NCI-H1417 treated with DMSO at 0.1 percent for 48 hours (cell line): ENCODE results near the gene ACSBG1.
"Not testable (repeated sequence)": the region's sequence is repeated elsewhere in the genome, so short reads cannot be mapped to it uniquely, and the experiment has no call there.

Source experiments
- DNase-seq: peaks from one replicate; lab custom pipeline; 2025; lab: John Stamatoyannopoulos, UW

The ACSBG1 gene

DNA sequence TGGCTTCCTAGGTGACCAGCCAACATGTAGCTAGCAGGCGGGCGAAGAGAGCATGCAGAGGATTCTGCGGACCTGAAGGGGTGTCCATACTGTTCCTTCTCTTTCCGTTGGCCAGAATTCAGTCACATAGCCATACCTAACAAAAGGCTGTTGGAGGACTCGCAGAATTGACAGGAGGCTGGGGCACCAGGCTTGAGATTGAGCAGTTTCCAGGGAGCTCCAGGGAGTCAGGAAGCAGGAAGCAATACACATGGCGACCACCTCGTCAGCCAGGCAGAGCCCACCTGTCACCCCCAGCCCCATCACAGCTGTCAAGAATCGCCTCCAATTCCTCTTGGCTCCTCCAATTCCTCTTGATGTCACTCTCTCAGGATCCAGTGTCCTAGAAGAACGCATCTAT, 16.8 kb upstream of the ACSBG1 start:
- DNase-seq = no peak

DNA sequence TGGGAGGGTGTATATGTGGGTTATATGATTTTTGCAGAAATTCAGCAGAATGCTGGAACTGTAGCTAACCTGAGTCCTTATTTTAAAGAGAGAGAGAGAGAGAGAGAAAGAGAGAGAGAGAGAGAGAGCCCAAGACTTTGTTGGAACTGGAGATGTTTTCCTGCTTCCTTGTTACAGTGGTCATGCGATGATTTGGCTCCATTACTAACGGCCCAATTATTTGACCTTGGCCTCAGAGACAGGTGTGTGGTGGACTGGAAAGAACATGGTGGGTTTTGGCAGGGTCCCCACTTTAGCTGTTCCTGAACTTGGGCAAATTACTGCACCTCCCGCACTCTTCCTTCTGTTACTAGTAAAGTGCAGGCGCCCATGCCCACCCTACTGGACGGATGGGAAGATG, 14.8 kb upstream of the ACSBG1 start:
- DNase-seq = no peak

DNA sequence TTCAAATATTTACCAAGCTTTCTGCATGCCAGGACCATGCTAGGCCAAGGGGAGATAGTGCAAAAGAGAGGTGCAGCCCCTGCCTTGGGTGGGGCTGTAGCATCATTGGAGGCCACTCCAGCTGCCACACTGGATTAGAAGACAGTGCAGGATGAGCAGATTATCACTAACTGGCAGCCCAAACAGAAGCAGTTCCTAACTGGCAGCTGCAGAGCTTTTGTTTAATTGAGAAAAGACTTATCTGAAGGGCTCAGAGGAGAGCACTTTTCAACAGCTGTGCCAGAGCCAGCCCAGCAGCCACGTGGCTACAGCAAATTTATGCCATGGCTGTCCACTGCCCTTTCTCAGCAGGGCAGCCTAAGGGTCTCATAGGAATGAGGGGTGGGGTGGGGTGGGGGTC, 13.5 kb upstream of the ACSBG1 start:
- no peak for DNase-seq

DNA sequence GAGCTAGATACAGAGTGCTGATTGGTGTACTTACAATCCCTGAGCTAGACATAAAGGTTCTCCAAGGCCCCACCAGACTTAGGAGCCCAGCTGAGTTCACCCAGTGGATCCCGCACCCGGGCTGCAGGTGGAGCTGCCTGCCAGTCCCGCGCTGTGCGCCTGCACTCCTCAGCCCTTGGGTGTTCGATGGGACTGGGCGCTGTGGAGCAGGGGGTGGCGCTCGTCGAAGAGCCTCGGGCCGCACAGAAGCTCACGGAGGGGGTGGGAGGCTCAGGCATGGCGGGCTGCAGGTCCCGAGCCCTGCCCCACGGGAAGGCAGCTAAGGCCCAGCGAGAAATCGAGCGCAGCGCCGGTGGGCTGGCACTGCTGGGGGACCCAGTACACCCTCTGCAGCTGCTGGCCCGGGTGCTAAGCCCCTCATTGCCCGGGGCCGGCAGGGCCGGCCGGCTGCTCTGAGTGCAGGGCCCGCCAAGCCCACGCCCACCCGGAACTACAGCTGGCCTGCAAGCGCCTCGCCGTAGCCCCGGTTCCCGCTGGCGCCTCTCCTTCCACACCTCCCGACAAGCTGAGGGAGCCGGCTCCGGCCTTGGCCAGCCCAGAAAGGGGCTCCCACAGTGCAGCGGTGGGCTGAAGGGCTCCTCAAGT, 11.7 kb upstream of the ACSBG1 start:
- DNase-seq = not testable (repeated sequence)

DNA sequence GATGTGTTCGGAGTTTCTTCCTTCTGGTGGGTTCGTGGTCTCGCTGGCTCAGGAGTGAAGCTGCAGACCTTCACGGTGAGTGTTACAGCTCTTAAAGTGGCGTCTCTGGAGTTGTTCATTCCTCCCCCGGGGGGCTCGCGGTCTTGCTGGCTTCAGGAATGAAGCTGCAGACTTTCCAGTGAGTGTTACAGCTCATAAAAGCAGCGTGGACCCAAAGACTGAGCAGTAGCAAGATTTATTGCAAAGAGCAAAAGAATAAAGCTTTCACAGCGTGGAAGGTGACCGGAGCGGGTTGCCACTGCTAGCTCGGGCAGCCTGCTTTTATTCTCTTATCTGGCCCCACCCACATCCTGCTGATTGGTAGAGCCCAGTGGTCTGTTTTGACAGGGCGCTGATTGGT, 11.0 kb upstream of the ACSBG1 start:
- DNase-seq = not testable (repeated sequence)

DNA sequence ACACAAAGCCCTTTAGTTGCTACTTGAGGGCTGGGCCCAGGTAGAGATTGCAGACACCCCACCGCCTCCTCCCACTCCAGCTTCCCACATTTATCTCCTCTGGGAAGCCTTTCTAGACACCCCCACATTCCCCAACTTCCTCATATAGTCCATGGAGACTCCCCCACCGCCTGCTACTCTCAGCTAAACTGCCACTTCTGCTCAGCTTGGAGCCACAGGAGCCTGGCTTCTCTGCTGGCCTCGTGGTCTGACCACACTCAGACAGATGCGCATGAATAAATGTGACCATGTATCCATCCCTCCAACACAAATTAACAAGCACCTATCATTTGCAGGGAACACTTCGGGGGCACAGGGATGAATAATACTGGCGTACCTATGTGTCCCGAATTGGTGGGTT, 10.5 kb upstream of the ACSBG1 start:
- no peak for DNase-seq

DNA sequence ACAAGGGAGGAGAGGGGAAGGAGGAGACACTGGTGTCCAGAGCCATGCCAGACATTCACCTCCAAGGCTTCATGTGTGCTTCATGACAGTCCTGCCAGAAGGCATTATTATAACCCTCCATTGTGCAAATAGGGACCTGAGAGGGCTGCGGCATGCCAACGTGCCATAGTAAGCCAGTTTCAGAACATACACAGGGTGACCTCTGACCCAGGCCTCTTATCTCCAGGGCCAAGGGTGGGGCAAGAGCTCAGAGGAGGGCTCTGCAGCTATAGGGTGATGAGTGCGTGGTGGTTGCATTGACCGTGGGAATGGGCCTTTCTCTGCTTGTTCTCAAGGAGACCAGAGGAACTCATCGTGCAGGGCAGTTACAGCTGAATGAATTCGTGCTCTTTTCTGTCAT, 9.7 kb upstream of the ACSBG1 start:
- no peak for DNase-seq

DNA sequence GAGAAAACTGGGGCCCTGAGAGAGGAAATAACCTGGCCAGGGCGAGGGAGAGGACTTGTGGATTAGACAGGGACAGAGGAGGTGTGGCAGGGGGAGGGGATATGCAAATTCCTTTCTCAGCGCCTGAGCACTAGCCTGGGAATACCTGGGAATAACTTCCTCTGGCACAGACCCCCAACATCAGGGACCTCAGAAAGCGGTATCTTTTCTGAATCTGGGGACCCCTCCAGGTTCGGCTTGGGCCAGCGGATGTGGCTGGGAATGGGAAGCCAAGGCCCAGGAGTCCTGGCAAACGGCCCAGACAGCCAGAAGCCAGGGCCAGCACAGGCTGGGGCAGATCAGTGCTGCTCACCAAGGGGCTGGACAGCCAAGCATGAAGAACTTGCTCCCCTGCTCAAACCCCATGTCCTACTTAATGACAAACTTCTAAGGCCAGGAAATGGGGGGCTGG, 9.2 kb upstream of the ACSBG1 start:
- DNase-seq = no peak

DNA sequence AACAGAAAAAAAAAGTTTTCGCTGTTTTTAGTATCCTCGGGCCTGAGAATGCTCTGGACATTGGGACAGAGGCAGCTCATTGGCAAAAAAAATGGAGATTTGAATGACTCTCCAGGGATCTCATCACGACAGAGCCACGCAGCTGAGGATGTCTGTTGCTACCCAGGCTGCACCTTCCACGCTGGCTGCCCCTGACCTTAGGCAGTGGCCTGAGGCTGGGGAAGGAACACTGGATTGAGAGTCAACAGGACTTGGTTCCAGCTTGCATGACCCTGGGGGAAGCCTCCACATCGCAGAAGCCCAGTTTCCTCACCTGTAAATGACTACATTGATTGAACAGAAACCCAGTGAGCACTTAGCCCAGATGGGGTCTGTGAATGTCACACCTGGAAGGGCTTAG, 8.7 kb upstream of the ACSBG1 start:
- DNase-seq = no peak

DNA sequence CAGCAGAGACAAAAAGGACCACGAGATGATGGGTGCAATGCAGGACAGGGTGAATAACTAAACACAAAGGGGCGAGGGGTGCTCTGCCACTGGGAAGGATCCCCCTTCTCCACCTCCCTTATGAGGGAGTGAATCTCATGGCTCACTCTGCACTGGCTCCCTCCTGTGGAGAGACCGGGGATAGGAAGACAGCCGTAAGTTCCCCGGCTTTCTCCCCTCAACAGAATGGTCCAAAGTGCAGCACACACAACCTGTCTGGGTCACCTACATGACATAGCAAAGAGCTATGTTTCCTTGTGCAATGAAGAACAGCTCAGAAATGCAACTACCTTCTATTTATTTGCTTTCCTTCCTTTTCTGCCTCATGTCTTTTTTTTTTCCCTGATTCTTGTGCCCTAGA, 7.8 kb upstream of the ACSBG1 start:
- no peak for DNase-seq

DNA sequence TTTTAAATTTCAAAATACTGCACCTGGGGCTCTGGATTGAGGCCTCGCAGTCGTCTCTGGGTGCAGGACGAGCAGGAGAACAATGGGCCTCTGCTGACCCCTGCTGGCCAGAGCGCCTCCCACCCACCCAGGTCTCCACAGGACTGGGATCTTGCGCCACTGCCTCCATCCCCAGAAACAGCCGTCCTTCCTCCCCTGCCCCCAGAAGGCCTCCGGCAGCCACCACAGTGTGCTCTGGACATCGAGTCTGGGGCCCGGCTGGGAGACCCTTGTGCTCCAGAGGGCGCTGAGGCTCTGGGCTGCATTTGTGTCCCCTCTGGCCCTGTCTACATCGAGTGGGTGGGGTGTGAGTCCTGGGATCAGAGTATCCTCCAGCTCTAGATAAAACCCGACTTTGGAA, 6.7 kb upstream of the ACSBG1 start:
- peak; percentile 37 for DNase-seq

DNA sequence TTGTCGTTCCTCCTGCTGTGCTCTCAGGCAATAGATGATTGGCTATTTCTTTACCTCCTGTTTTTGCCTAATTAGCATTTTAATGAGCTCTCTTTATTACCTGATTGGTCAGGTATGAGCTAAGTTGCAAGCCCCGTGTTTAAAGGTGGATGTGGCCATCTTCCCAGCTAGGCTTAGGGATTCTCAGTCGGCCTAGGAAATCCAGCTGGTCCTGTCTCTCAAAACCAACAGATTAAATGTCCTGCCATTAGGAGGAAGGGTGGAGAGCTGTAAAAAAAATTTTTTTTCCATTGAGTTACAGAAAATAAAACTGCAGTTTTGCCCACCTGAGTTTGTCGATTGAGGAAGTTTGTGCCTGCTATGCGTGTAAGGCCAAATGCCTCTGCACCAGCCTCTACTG, 5.4 kb upstream of the ACSBG1 start:
- no peak for DNase-seq

DNA sequence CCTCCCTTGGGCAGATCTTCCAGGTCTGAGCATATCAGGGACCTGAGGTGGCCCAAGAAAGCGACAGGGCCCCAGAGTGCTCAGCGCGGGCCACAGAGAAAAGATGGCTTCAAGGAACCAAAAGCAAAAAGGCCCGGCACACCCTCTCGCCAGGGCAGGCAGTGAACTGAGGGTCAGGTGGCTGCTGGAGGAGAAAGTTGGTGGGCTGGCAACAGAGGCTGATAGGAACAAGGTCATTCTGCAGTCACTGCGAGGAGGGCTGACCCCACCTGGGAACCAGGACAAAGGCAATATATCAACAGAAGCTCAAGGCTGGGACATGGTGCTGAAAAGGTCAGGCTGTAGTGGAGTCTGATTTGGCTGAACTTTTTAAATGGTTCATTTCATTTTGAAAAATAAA, 2.8 kb upstream of the ACSBG1 start:
- DNase-seq = no peak

DNA sequence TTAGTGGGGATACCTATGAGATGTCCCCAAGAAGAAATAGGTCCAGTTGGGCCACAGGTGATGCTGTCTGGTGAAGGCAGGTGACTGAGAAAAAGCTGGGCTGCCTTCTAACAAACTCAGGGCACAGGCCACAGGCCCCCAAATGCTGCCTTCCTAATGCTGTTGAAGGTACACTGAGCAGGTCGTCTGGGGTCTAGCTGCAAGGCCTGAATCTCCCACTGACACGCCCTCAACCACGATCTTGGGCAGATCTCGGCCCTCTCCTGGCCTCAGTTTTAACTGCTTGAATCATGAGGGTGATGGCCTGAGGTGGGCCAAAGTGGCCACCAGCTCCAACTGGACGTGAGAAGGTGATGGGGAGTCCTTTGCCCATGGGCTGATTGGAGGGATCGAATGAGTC, 2.1 kb upstream of the ACSBG1 start:
- DNase-seq = no peak

DNA sequence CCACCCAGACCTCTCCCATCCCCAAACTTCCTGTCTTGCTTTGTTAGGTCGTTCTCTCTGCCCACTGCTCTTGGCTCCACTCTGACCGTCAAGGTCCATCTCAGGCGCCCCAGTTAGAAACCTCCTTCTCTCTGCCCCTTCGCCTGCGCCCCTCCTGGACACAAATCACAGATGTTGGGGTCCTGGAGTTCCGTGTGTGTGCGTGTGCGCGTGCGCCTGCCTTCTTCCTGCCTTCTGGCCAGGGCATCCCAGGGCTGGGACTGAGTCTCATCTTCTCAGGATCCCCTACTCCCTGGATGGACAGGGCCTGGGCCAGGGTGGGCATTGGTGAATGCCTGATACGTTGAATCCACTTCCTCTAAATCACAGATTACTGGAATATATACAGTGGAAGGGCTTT, 869 bp downstream of the ACSBG1 start:
- no peak for DNase-seq

DNA sequence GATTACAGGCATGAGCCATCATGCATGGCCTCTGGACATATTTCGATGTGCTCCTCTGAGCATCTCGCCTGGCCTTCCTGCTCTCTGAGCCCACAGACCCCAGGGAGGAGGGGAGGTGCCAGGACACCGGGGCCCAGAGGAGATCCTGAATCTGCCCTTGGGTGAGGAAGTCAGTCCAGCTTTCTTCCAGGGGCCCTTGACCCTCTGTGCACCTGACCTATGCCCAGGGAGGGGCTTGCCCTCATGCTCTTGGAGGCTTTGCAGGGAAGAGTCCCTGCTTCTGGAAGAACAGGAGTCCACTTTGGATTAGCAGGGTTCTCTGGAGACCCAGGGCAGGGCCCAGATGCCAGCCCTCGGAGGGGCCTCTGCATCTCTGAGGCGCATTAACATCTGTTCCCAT, 1.4 kb downstream of the ACSBG1 start:
- no peak for DNase-seq

DNA sequence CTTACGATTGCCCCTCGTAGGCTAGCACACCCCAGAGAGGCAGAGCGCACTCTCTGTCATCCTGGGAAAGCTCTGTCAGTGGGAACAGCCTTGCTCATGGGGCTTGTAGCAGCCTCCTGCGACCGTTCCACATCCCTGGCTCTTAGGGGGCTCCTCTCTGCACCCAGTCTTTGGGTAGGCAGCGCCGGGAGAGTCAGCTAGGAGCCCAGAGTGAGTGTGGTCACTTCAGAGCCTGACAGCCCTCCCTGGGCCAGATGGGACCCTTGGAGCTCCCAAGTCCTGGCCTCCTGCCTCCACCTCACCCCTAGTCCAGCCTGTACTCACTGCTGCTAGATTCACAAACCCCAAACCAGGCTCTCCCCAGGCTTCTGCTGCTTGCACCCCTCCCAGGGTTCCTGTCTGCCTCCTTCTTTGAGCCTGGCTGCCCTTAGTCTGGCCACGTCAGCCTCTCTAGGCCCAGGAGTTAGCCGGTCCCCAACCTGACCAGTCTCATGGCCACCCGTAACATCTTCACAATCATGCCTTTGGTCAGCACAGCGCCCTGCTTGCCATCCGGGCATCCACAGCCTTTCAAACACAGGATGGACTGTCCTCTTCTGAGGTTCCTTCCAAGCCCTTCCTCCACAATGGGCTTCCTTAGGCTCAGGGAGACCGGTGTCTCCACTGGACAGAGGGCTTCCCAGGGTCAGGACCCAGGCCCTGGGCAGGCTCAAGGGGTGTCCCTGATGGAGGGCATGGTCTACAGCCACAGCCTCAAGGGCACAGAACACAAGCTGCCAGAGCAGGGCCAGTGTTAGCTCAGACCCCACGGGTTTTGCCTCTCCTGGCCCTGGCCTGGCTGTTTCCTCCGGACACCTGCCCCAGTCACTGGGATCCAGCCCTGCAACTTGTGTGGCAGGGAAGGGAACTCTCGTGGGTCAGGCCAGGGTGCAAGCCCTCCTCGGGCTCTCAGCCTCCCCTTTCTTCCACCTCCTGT, 4.6 kb downstream of the ACSBG1 start:
- DNase-seq = no peak

DNA sequence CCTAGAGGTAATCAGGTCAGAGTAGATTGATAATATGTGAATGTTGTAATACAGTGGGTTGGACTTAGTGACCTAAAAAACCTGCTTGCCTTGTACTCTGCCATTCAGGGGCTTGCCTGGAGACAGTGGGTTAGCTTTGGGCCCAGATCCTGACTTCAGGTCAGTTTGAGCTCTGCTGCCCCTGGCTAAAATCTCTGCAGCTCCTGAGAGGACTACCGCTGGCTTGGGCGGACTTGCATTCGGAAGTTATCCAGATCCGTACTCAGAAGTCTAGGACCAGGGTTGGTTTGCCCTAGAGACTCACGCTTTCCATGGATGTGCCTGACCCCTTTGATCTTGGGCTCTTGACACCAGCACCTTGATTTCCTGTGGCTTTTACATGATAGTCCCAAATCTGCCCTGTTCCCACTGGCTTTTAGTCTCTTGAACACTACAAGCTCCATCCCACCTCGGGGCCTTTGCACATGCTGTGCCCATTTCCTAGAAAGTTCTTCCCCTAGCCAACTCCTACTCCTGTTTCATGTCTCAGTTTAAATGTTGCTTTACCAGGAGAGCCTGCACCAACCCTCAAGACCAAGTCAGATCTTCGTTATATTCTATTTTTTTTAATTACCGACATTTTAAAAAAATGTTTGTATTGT, 5.9 kb downstream of the ACSBG1 start:
- no peak for DNase-seq

DNA sequence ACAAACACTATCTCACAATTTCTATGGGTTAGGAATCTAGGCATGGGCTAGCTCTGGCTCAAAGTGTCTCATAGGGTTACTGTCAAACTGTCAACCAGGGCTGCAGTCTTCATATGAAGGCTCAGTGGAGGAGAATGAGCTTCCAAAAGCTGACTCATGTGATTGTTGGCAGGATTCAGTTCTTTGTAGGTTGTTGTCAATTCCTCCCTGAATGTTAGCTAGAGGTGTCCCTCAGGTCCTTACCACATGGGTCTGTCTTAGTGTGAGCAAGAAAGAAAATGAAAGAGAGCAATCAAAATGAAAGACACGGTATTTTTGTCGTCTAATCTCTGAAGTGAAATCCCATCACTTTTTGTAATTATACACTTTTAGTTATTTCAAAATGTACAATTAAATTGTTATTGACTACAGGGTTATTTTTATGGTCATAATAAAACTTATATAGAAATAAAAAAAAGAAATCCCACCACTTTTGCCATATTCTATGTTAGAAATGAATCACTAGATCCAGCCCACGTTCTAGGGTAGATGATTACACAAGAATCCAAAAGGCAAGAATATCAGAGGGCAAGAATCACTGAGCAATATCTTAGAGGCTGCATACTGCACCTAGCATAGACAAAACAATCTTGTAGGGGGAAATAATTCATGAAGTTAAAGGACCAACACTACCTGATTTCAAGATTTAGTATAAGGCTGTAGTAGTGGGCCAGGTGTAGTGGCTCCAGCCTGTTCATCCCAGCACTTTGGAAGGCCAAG, 8.4 kb downstream of the ACSBG1 start:
- no peak for DNase-seq

DNA sequence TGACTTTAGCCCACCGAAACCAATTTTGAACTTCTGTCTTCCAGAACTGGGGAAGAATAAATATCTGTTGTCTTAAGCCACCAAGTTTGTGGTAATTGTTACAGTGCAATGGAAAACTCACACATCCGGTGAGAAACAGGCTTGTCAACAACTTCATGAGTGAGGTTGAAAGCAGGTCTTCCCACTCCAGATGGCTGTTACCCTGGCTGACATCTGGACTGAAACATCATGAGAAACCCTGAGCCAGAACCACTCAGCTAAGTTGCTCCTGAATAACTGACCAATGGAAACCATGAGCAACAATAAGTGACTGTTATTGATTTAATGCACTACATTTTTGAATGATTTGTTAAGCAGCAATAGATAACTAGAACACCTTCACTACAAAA, 10.3 kb downstream of the ACSBG1 start:
- DNase-seq = no peak

DNA sequence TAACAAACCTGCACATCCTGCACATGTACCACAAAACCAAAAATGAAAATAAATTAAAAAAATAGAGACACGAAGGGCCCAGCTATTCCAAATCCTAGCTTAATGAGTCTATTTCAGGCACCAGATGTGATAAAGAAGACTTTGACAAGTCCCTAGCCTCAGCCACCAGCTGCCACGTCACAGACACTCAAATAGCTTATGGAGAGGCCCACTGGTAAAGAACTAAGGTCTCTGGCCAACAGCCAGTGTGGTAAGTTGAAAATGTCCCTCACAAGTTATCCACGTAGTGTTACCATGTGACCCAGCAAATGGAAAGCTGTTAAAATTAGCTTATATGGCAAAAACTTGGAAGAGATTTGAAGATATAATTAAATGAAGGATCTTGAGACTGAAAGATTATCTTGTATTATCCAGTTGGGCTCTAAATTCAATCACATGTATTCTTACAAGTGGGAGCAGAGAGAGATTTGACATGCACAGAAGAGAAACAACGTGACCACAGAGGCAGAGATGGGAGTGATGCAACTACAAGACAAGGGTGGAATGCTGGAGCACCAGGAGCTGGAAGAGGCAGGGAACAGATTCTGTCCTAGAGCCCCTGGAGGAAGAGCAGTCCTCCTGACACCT, 10.9 kb downstream of the ACSBG1 start:
- no peak for DNase-seq
